Measurements from ENCODE around the gene PHF1. TPM values are rescaled to one million over a fixed set of nuclear protein-coding genes. Genes with fewer than 3 reads are reported as not detected.
A peak's percentile ranks its signal among the peaks of the same experiment; 100 is the strongest.

PHF1 gene
- total and polyA plus RNA-seq, 2 of the 13 experiments (the other 11 are each of a cell fraction or from before 2014, with no cell fraction given), result 25.4 to 61.9 TPM

GRCh38 chr6:33454009-33454946, 43.5 kb downstream of the PHF1 start, which contains the start of gene ZBTB9 (continued):
- TF ChIP-seq ZC3H4 (CRISPR knock-in tag; IDR thresholded peaks at IDR 0.05; ENCODE audit: borderline replicate concordance) (no peak), ZNF121 (CRISPR knock-in tag; IDR thresholded peaks at IDR 0.05) (peak; percentile 69; the same call in 1 of the 2 replicates), IKZF1 (IDR thresholded peaks at IDR 0.05) (no peak), GPN1 (CRISPR knock-in tag; IDR thresholded peaks at IDR 0.05; ENCODE audit: borderline replicate concordance) (no peak), REL (CRISPR knock-in tag; conservative IDR thresholded peaks at IDR 0.05) (no peak; the same call in 1 of the 2 replicates), ZNF18 (CRISPR knock-in tag; IDR thresholded peaks at IDR 0.05; ENCODE audit: insufficient replicate concordance) (peak; percentile 78), XRCC5 (optimal IDR thresholded peaks at IDR 0.05; ENCODE audit: low read length) (peak; percentile 98), ZNF260 (CRISPR knock-in tag; IDR thresholded peaks at IDR 0.05; ENCODE audit: borderline replicate concordance, low read depth) (no peak), ZNF414 (CRISPR knock-in tag; IDR thresholded peaks at IDR 0.05) (0 out of 2 replicates have a peak, but pooled peaks have one; percentile 65), RFX1 (IDR thresholded peaks at IDR 0.05) (peak; percentile 54; the same call in 1 of the 2 replicates), IKZF5 (CRISPR knock-in tag; IDR thresholded peaks at IDR 0.05) (peak; percentile 97), ZNF530 (CRISPR knock-in tag; IDR thresholded peaks at IDR 0.05; ENCODE audit: low read depth) (no peak), ZNF274 (CRISPR knock-in tag; IDR thresholded peaks at IDR 0.05) (no peak), ZNF775 (CRISPR knock-in tag; IDR thresholded peaks at IDR 0.05; ENCODE audit: borderline replicate concordance) (peak; percentile 92), TEAD3 (CRISPR knock-in tag; optimal IDR thresholded peaks at IDR 0.05; ENCODE audit: borderline replicate concordance) (peak; percentile 72), ZNF253 (CRISPR knock-in tag; IDR thresholded peaks at IDR 0.05; ENCODE audit: borderline replicate concordance) (0 out of 2 replicates have a peak, but pooled peaks have one; percentile 49), MLXIP (CRISPR knock-in tag; IDR thresholded peaks at IDR 0.05; ENCODE audit: borderline replicate concordance) (no peak), ZNF276 (CRISPR knock-in tag; IDR thresholded peaks at IDR 0.05; ENCODE audit: low read depth) (peak; percentile 74; the same call in 1 of the 2 replicates), ZNF781 (CRISPR knock-in tag; IDR thresholded peaks at IDR 0.05; ENCODE audit: borderline replicate concordance, not compliant biosample characterization) (peak; percentile 95)
